WTC11 (cell line): ENCODE results near the gene ZNF429. TPM values are rescaled to one million over a fixed set of nuclear protein-coding genes. Genes with fewer than 3 reads are reported as not detected.

ENCODE experiments used
- ATAC-seq: fragments of 200-7000 bp; cut with Tn5 transposase; 2 replicates; pipeline ENCODE4 v1.10.0; 2021; ENCODE audit warnings: mild to moderate bottlenecking, moderate library complexity
- CTCF ChIA-PET: fragments of 300-600 bp; sonication (Branson Sonifier 250); formaldehyde crosslinking; loops from one replicate; lab custom pipeline; 2021; ENCODE audit warnings: antibody characterized with exemption; lab: Charles Lee
- POLR2A ChIA-PET: fragments of 350-600 bp; sonication (Branson Sonifier 250); formaldehyde crosslinking; loops from one replicate; lab custom pipeline; 2021; ENCODE audit warnings: antibody characterized with exemption; lab: Charles Lee
- DNase-seq: peaks from one replicate; pipeline ENCODE4 v3.0.0; 2021; ENCODE audit warnings: low spot score
- H3K27ac Mint-ChIP-seq: 2 replicates; pipeline ENCODE4 v1.8.0; 2021; ENCODE audit warnings: mixed read lengths
- H3K27me3 Mint-ChIP-seq: 2 replicates; pipeline ENCODE4 v1.8.0; 2021; ENCODE audit warnings: low read depth, mild to moderate bottlenecking, moderate library complexity, mixed read lengths
- H3K36me3 Mint-ChIP-seq: 2 replicates; pipeline ENCODE4 v1.8.0; 2021; ENCODE audit warnings: mixed read lengths
- H3K4me1 Mint-ChIP-seq: 2 replicates; pipeline ENCODE4 v1.8.0; 2022; ENCODE audit warnings: mixed read lengths
- H3K4me3 Mint-ChIP-seq: 2 replicates; pipeline ENCODE4 v1.8.0; 2021; ENCODE audit warnings: mild to moderate bottlenecking, moderate library complexity, mixed read lengths
- H3K9me3 Mint-ChIP-seq: 2 replicates; pipeline ENCODE4 v1.8.0; 2021; ENCODE audit warnings: mixed read lengths
- CDX4 ChIP-seq: fragments of 250-450 bp; sonication (Bioruptor Pico); IDR thresholded peaks from 2 replicates; pipeline ENCODE4 v1.9.0; 2021; ENCODE audit warnings: moderate library complexity, mild to moderate bottlenecking, inconsistent platforms, borderline replicate concordance
- E2F5 ChIP-seq: sonication (generic); formaldehyde crosslinking; IDR thresholded peaks from 2 replicates; pipeline ENCODE4 v1.8.1; 2022; ENCODE audit warnings: mild to moderate bottlenecking, moderate library complexity, missing genetic modification reagents
- ETV6 ChIP-seq: sonication (generic); formaldehyde crosslinking; IDR thresholded peaks from 2 replicates; pipeline ENCODE4 v1.8.1; 2022; ENCODE audit warnings: mild to moderate bottlenecking, missing genetic modification reagents
- FOXP4 ChIP-seq: sonication (generic); formaldehyde crosslinking; IDR thresholded peaks from 2 replicates; pipeline ENCODE4 v1.8.0; 2022; ENCODE audit warnings: mild to moderate bottlenecking, missing genetic modification reagents
- GTF2I ChIP-seq: fragments of 250-450 bp; sonication (Bioruptor Pico); conservative IDR thresholded peaks from 2 replicates; pipeline ENCODE4 v1.4.0; 2021; ENCODE audit warnings: mild to moderate bottlenecking
- HMGXB4 ChIP-seq: sonication (generic); formaldehyde crosslinking; IDR thresholded peaks from 2 replicates; pipeline ENCODE4 v1.8.1; 2023; ENCODE audit warnings: mild to moderate bottlenecking, moderate library complexity, missing genetic modification reagents
- NFE2L1 ChIP-seq: sonication (generic); formaldehyde crosslinking; IDR thresholded peaks from 2 replicates; pipeline ENCODE4 v1.8.1; 2023; ENCODE audit warnings: missing genetic modification reagents
- NFYB ChIP-seq: sonication (generic); formaldehyde crosslinking; conservative IDR thresholded peaks from 2 replicates; pipeline ENCODE4 v1.8.0; 2022; ENCODE audit warnings: low read depth, missing genetic modification reagents
- NR1H2 ChIP-seq: sonication (generic); formaldehyde crosslinking; IDR thresholded peaks from 2 replicates; pipeline ENCODE4 v1.9.0; 2021; ENCODE audit warnings: mild to moderate bottlenecking, moderate library complexity, missing genetic modification reagents
- NR3C1 ChIP-seq: sonication (generic); formaldehyde crosslinking; conservative IDR thresholded peaks from 2 replicates; pipeline ENCODE4 v1.8.1; 2023; ENCODE audit warnings: low read depth, mild to moderate bottlenecking, missing genetic modification reagents
- PRRX2 ChIP-seq: fragments of 250-450 bp; sonication (Bioruptor Pico); IDR thresholded peaks from 2 replicates; pipeline ENCODE4 v1.8.0; 2021; ENCODE audit warnings: mild to moderate bottlenecking
- SP1 ChIP-seq: sonication (generic); formaldehyde crosslinking; conservative IDR thresholded peaks from 2 replicates; pipeline ENCODE4 v1.8.1; 2022; ENCODE audit warnings: missing genetic modification reagents
- TCF7 ChIP-seq: sonication (generic); formaldehyde crosslinking; IDR thresholded peaks from 2 replicates; pipeline ENCODE4 v1.8.0; 2022; ENCODE audit warnings: mild to moderate bottlenecking, low read depth, missing genetic modification reagents, moderate library complexity
- TP53 ChIP-seq: sonication (generic); formaldehyde crosslinking; IDR thresholded peaks from 2 replicates; pipeline ENCODE4 v1.8.1; 2023; ENCODE audit warnings: mild to moderate bottlenecking, missing genetic modification reagents
- USF1 ChIP-seq: sonication (generic); formaldehyde crosslinking; IDR thresholded peaks from 2 replicates; pipeline ENCODE4 v1.8.0; 2022; ENCODE audit warnings: mild to moderate bottlenecking, missing genetic modification reagents
- USF2 ChIP-seq: sonication (generic); formaldehyde crosslinking; IDR thresholded peaks from 2 replicates; pipeline ENCODE4 v1.8.1; 2023; ENCODE audit warnings: mild to moderate bottlenecking, missing genetic modification reagents, moderate library complexity
- ZNF138 ChIP-seq: sonication (generic); formaldehyde crosslinking; conservative IDR thresholded peaks from 2 replicates; pipeline ENCODE4 v1.8.1; 2022; ENCODE audit warnings: mild to moderate bottlenecking, moderate library complexity, missing genetic modification reagents
- ZNF425 ChIP-seq: fragments of 250-450 bp; sonication (Bioruptor Pico); conservative IDR thresholded peaks from 2 replicates; pipeline ENCODE4 v1.9.0; 2021; ENCODE audit warnings: mild to moderate bottlenecking
- ZNF512 ChIP-seq: sonication (generic); formaldehyde crosslinking; IDR thresholded peaks from 2 replicates; pipeline ENCODE4 v1.8.1; 2022; ENCODE audit warnings: missing genetic modification reagents, borderline replicate concordance
- ZNF532 ChIP-seq: fragments of 250-450 bp; sonication (Bioruptor Pico); IDR thresholded peaks from 2 replicates; pipeline ENCODE4 v1.9.0; 2021; ENCODE audit warnings: mild to moderate bottlenecking, borderline replicate concordance
- total RNA-seq: library from RNA; stranded (reverse); gene quantifications from 3 replicates; pipeline ENCODE4 v1.2.3, GENCODE V29; 2021

ZNF429 gene
- total RNA-seq, 1 experiment from 2014 or later: 9.2 TPM

- no peak for TF ChIP-seq TP53 (CRISPR knock-in tag)
- TF ChIP-seq TCF7 (CRISPR knock-in tag): no peak
- no peak for TF ChIP-seq CDX4
- no peak for TF ChIP-seq USF2 (CRISPR knock-in tag)
- no peak for TF ChIP-seq SP1 (CRISPR knock-in tag)
- no peak for TF ChIP-seq FOXP4 (CRISPR knock-in tag)
- no peak for TF ChIP-seq NFE2L1
- TF ChIP-seq E2F5: no peak
- no peak for TF ChIP-seq PRRX2 (CRISPR knock-in tag)
Observed at GRCh38 chr19:21586311-21587116, 81.1 kb downstream of the ZNF429 start (continued).

- Mint-ChIP-seq H3K27ac (no peak overlapping the region), H3K27me3 (peaks cover 42% of the 10 kb centered on the region), H3K4me1 (0 out of 2 replicates have a peak, but pooled peaks cover 3% of the 10 kb centered on the region), H3K9me3 (peaks cover 59% of the 10 kb centered on the region), H3K36me3 (peaks cover 44% of the 10 kb centered on the region), H3K4me3 (peak overlapping the region; percentile 55)
- ATAC-seq: no peak
- no peak for DNase-seq
- ChIA-PET CTCF (interaction anchor here (1.3 kb wide), 1 partner anchor 104 kb away, joined by 3 read pairs; no protein-coding TSS in a partner anchor), POLR2A (interaction anchor here (0.6 kb wide), 1 partner anchor 75 kb away, joined by 5 read pairs; no protein-coding TSS in a partner anchor)
- TF ChIP-seq NFYB (CRISPR knock-in tag): no peak
- no peak for TF ChIP-seq GTF2I
- TF ChIP-seq ETV6 (CRISPR knock-in tag): no peak
- no peak for TF ChIP-seq ZNF532 (CRISPR knock-in tag)
- no peak for TF ChIP-seq NR3C1 (CRISPR knock-in tag)
- TF ChIP-seq ZNF138 (CRISPR knock-in tag): no peak
- no peak for TF ChIP-seq NR1H2
- no peak for TF ChIP-seq USF1
- no peak for TF ChIP-seq HMGXB4 (CRISPR knock-in tag)
- no peak for TF ChIP-seq ZNF425 (CRISPR knock-in tag)
- TF ChIP-seq ZNF512 (CRISPR knock-in tag): no peak
Observed at GRCh38 chr19:21587117-21587461, 81.7 kb downstream of the ZNF429 start.
